HepG2 (cell line): ENCODE data around the gene PDLIM7. TPM values are rescaled to one million over a fixed set of nuclear protein-coding genes. Genes with fewer than 3 reads are reported as not detected.
A peak's percentile ranks its signal among the peaks of the same experiment; 100 is the strongest.

Source experiments
- DDIT3 ChIP-seq: sonication (generic); formaldehyde crosslinking; IDR thresholded peaks from 2 replicates; pipeline ENCODE4 v1.4.0; 2020; ENCODE audit warnings: mild to moderate bottlenecking, missing genetic modification reagents
- DRAP1 ChIP-seq: IDR thresholded peaks from 2 replicates; pipeline ENCODE4 v1.6.1; 2016; ENCODE audit warnings: missing genetic modification reagents, missing compliant biosample characterization
- FOXA1 ChIP-seq, 2 experiments: fragments of 450-650 bp in 1 of 2; sonication (generic) in 1 of 2; formaldehyde crosslinking in 1 of 2; IDR thresholded peaks; 2 replicates each; pipeline versions ENCODE4 v1.4.0 to v1.6.1; 2016 to 2020; ENCODE audit warnings: missing genetic modification reagents in 1 of 2
- HHEX ChIP-seq: IDR thresholded peaks from 2 replicates; pipeline ENCODE4 v1.6.1; 2016; ENCODE audit warnings: control low read depth
- HNRNPK ChIP-seq: fragments of 200-400 bp; formaldehyde crosslinking; IDR thresholded peaks from 2 replicates; pipeline ENCODE4 v1.6.1; 2018; ENCODE audit warnings: low read length, low read depth, moderate library complexity, mild to moderate bottlenecking; ENCODE audit not compliant: poor library complexity, severe bottlenecking
- HOMEZ ChIP-seq: IDR thresholded peaks from 2 replicates; pipeline ENCODE4 v1.6.1; 2016; ENCODE audit warnings: low read depth
- KDM1A ChIP-seq: IDR thresholded peaks from 2 replicates; pipeline ENCODE4 v1.6.1; 2016; ENCODE audit warnings: missing compliant biosample characterization
- KDM2A ChIP-seq: sonication (generic); formaldehyde crosslinking; IDR thresholded peaks from 2 replicates; pipeline ENCODE4 v1.4.0; 2020; ENCODE audit warnings: low read depth, missing genetic modification reagents, borderline replicate concordance
- MAX ChIP-seq: IDR thresholded peaks from 2 replicates; pipeline ENCODE4 v1.6.1; 2012; ENCODE audit warnings: inconsistent platforms
- MBD4 ChIP-seq: IDR thresholded peaks from 2 replicates; pipeline ENCODE4 v1.6.1; 2012; ENCODE audit warnings: low read length, inconsistent platforms, borderline replicate concordance
- MLX ChIP-seq: IDR thresholded peaks from 2 replicates; pipeline ENCODE4 v1.6.1; 2016
- NR1H2 ChIP-seq: sonication (generic); formaldehyde crosslinking; IDR thresholded peaks from 2 replicates; pipeline ENCODE4 v1.8.1; 2022; ENCODE audit warnings: low read depth, missing genetic modification reagents, borderline replicate concordance
- PRMT3 ChIP-seq: sonication (generic); formaldehyde crosslinking; IDR thresholded peaks from 2 replicates; pipeline ENCODE4 v1.8.1; 2022; ENCODE audit warnings: low read depth, mild to moderate bottlenecking, moderate library complexity, missing genetic modification reagents, borderline replicate concordance
- SETDB1 ChIP-seq: sonication (generic); formaldehyde crosslinking; IDR thresholded peaks from 2 replicates; pipeline ENCODE4 v1.5.1; 2020; ENCODE audit warnings: missing genetic modification reagents, mild to moderate bottlenecking, borderline replicate concordance
- SNAPC5 ChIP-seq: sonication (generic); formaldehyde crosslinking; IDR thresholded peaks from 2 replicates; pipeline ENCODE4 v1.8.1; 2023; ENCODE audit warnings: mild to moderate bottlenecking, missing genetic modification reagents, borderline replicate concordance
- ZBTB26 ChIP-seq: IDR thresholded peaks from 2 replicates; pipeline ENCODE4 v1.6.1; 2016; ENCODE audit warnings: missing compliant biosample characterization, missing genetic modification reagents, borderline replicate concordance
- ZMYM3 ChIP-seq: sonication (generic); formaldehyde crosslinking; IDR thresholded peaks from 2 replicates; pipeline ENCODE4 v1.5.1; 2020; ENCODE audit warnings: mild to moderate bottlenecking, missing genetic modification reagents
- ZNF331 ChIP-seq: sonication (generic); formaldehyde crosslinking; IDR thresholded peaks from 2 replicates; pipeline ENCODE4 v1.4.0; 2020; ENCODE audit warnings: missing genetic modification reagents
- ZNF546 ChIP-seq: sonication (generic); formaldehyde crosslinking; conservative IDR thresholded peaks from 2 replicates; pipeline ENCODE4 v1.8.1; 2023; ENCODE audit warnings: mild to moderate bottlenecking, missing genetic modification reagents
- ZNF639 ChIP-seq: conservative IDR thresholded peaks from 2 replicates; pipeline ENCODE4 v1.6.1; 2018; ENCODE audit warnings: missing genetic modification reagents
- ZNF644 ChIP-seq: IDR thresholded peaks from 2 replicates; pipeline ENCODE4 v1.6.1; 2016; ENCODE audit warnings: low read depth
- ZNF724P ChIP-seq: sonication (generic); formaldehyde crosslinking; IDR thresholded peaks from 2 replicates; pipeline ENCODE4 v1.8.0; 2022; ENCODE audit warnings: missing genetic modification reagents, borderline replicate concordance
- ZNF747 ChIP-seq: sonication (generic); formaldehyde crosslinking; IDR thresholded peaks from 2 replicates; pipeline ENCODE4 v1.8.1; 2023; ENCODE audit warnings: missing genetic modification reagents, mild to moderate bottlenecking, borderline replicate concordance
- polyA plus RNA-seq, 8 experiments: library from polyadenylated mRNA; depleted of rRNA in 3 of 8; stranded (reverse) in 7 of 8; unstranded in 1 of 8; fragments of >200 nt; fragmentation: Illumina TruSeq in 4 of 8; extraction: Trizol in 4 of 8; gene quantifications; 2 replicates each; pipeline versions ENCODE4 v1.2.1 to v1.2.3, GENCODE V29; 2011 to 2016; ENCODE audit warnings: low read depth in 4 of 8, missing spikeins in 1 of 8, mixed read lengths in 1 of 8; ENCODE audit not compliant: insufficient read depth in 1 of 8
- total RNA-seq, 5 experiments: library from RNA; depleted of rRNA; stranded (reverse); fragments of >200 nt; fragmentation: Illumina TruSeq; extraction: Trizol; gene quantifications; 2 replicates each; pipeline ENCODE4 v1.2.3, GENCODE V29; 2016; ENCODE audit warnings: low read depth in 1 of 5

The PDLIM7 gene
- total and polyA plus RNA-seq, 2 of the 13 experiments (the other 11 are each of a cell fraction or from before 2014, with no cell fraction given) = 21.1 to 31.3 TPM

GRCh38 chr5:177516601-177517568 lies 19.5 kb upstream of the PDLIM7 start, which contains the start of gene DDX41 (continued):
- TF ChIP-seq ZNF747 (CRISPR knock-in tag) = peak; percentile 71; the same call in 1 of the 2 replicates
- no peak for TF ChIP-seq ZNF644 (CRISPR knock-in tag)
- TF ChIP-seq PRMT3 (CRISPR knock-in tag) = no peak; the same call in 1 of the 2 replicates
- no peak for TF ChIP-seq DDIT3 (CRISPR knock-in tag)
- TF ChIP-seq HOMEZ = peak; percentile 37; the same call in 1 of the 2 replicates
- TF ChIP-seq NR1H2 = peak; percentile 53; the same call in 1 of the 2 replicates
- no peak for TF ChIP-seq HHEX
- no peak for TF ChIP-seq MBD4
- TF ChIP-seq FOXA1 (IDR thresholded peaks at IDR 0.05) = no peak
- TF ChIP-seq FOXA1 (CRISPR knock-in tag; IDR thresholded peaks at IDR 0.05) = peak; percentile 31; the same call in 1 of the 2 replicates
- no peak for TF ChIP-seq KDM1A
- TF ChIP-seq DRAP1 (CRISPR knock-in tag) = peak; percentile 91
- TF ChIP-seq SNAPC5 (CRISPR knock-in tag) = no peak
- peak; percentile 95 for TF ChIP-seq ZNF639 (CRISPR knock-in tag)
- peak; percentile 90 for TF ChIP-seq ZNF546 (CRISPR knock-in tag)
- peak; percentile 31; the same call in 1 of the 2 replicates for TF ChIP-seq ZBTB26 (CRISPR knock-in tag)
- peak; percentile 16; the same call in 1 of the 2 replicates for TF ChIP-seq ZMYM3
- peak; percentile 99 for TF ChIP-seq KDM2A (CRISPR knock-in tag)
- peak; percentile 89 for TF ChIP-seq ZNF331 (CRISPR knock-in tag)
- TF ChIP-seq SETDB1 (CRISPR knock-in tag) = no peak
- TF ChIP-seq ZNF724P = 0 out of 2 replicates have a peak, but pooled peaks have one; percentile 14
- 0 out of 2 replicates have a peak, but pooled peaks have one; percentile 11 for TF ChIP-seq MLX
- TF ChIP-seq MAX = peak; percentile 91
- TF ChIP-seq HNRNPK = no peak
